T-helper 9 cell (primary cell): Measurements from ENCODE around the gene CSN3.
"Not testable (repeated sequence)": the region's sequence is repeated elsewhere in the genome, so short reads cannot be mapped to it uniquely, and the experiment has no call there.

Source experiments
- DNase-seq: peaks from one replicate; pipeline ENCODE4 v3.0.0-alpha.2; 2020
- total RNA-seq, 2 donors: gene quantifications; one replicate each; lab custom pipeline; 2026; lab: John Stamatoyannopoulos, UW

CSN3 gene, protein sequence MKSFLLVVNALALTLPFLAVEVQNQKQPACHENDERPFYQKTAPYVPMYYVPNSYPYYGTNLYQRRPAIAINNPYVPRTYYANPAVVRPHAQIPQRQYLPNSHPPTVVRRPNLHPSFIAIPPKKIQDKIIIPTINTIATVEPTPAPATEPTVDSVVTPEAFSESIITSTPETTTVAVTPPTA
- 0 reads per million in 2 donors for total RNA-seq

DNA sequence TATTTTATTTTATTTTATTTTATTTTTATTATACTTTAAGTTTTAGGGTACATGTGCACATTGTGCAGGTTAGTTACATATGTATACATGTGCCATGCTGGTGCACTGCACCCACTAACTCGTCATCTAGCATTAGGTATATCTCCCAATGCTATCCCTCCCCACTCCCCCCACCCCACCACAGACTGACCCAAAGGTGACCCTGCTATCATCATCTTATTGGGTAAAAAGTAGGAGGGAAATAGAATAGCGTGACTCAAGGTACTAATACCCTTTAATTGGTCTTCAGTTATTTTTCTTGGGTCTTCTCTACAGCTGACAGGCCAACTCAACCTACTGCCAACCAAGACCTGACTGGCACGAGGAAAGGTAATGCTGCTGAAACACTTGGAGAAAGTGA lies at the start of gene CSN3:
Gene CSN3, plus strand, starts transcription at position 301 of the 400 bp plus-strand sequence. CDS start 2,223 bp downstream, outside the sequence.
- DNase-seq, result not testable (repeated sequence)

DNA sequence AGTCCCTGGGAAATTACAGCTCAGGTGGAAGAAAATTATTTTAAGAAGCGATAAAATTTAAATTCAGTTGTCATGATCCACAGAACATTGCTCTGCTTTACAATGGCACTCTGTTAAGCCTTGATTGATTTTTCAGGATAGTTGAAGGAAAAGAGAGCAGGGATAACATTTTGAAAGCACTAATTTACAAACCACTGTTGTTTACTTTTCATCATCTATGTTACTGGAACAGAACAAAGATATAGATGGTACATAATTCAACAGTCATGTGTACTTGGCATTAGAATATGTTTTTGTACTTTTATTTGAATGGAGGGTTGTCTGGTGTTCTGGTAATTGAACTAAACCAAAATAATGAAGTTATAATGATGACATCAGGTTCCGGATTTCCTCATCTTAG lies 49.5 kb upstream of the CSN3 start:
- DNase-seq, result no peak

DNA sequence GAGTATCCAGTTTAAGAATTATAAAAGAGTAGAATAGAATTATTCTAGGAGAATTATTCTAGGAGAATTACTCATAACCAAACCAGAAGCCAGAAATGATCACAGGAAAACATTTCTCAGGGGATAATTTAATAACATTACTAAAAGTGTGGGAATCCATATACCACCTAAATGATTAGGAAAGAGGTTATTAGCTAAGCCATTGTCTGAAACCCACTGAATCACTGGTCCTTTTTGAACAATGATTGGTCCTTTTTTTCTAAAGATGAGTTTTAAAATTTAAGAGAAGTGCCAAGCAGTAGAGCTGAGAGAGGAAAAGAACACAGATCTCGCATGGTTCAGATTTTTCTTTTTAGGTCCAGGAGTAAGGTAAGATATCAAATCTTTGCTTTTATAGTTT lies 47.0 kb upstream of the CSN3 start, which contains the start of gene ODAM:
Gene ODAM, plus strand, starts transcription at position 301 of the 400 bp plus-strand sequence. CDS start 819 bp downstream, outside the sequence.
- no peak for DNase-seq

DNA sequence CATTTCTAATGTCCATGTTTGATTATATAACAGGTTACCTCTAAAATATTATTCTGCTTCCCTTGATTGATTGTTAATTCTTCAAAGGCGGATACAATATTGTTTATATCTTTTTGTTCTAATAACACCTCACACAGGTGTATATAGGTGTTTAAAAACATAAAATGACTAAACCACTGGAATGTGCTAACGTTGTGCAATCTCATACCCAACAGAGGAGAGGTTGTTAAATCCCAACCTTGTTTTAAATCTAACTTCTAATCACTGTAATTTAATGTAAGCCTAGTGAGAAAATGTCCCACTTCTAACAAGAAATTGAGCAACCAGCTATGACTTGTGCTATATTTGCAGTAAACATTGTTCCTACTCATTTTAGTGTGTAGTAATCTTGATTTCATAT lies 45.5 kb upstream of the CSN3 start:
- no peak for DNase-seq

DNA sequence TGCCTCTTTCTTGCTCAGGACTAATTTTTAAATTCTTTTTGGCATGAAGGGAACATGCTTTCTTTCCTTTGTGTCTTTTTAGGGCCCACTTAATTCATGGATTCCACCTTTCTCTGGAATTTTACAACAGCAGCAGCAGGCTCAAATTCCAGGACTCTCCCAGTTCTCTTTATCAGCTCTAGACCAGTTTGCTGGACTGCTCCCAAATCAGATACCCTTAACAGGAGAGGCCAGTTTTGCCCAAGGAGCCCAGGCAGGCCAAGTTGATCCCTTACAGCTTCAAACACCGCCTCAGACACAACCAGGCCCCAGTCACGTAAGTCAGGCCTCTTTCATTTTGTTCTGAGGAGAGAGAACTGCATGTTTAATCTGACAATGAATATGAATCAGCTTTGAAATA lies 44.6 kb upstream of the CSN3 start:
- no peak for DNase-seq

DNA sequence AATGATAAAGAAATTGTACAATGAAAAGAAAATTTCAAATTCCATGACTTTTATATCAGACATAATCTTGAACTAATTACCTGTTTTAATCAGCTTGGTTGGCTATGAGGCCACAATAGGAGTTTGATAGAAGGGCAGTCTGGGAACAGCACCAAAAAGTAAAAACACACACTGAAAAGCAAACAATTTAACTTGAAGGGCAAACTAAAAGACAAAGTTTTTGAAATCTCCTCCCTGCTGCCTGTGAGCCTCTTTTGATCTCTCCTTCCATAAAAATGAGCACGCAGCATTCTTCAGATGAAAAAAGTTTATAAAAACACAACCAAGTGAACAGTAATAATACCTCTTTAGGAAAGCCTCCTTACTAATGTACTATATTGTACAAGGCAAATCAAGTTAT lies 38.8 kb upstream of the CSN3 start:
- no peak for DNase-seq

DNA sequence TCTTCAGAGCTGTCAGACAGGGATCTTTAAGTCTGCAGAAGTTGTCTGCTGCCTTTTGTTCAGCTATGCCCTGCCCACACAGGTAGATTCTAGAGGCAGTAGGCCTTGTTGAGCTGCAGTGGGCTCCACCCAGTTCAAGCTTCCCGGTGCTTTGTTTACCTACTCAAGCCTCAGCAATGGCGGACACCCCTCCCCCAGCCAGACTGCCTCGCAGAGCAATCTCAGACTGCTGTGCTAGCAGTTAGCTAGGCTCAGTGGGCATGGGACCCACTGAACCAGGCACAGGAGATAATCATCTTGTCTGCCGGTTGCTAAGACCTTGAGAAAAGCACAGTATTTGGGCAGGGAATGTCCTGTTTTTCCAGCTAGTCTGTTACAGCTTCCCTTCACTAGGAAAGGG lies 29.6 kb upstream of the CSN3 start:
- not testable (repeated sequence) for DNase-seq

DNA sequence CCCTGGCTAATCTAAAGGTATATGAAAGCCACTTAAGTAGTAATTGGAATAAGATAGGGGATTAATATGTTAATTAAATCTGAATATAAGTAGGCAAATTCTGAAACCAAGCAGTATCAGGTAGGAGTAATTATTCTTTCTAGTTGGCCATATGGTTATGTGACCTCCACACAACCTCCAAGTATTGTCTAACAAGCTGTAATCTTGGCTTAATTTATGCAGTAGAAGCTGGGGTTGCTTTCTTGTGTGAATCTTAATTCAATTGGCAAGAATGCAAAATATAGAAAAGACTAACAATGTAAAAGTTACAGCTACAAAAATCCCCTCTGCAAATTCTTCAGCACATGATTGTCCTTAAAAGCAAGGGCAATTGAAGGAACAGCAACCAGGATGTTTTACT lies 26.3 kb upstream of the CSN3 start:
- DNase-seq, result not testable (repeated sequence)

DNA sequence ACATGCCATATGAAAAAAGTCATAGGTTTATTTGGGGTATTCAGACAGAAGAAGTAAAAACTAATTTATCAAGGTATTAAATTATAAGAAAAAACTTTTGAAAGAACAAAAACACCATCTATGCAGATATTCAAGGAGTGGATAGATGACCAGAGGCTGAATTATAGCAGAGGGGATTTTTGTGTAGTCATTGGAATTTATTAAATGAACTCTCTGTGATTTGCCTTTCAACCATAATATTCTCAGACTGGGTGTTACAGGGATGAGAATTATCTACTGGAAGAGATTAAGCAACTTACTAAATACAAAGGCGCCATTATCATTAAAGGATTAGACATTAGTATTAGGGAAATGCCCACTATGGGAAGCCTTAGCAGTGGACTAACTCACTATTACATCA lies 25.8 kb upstream of the CSN3 start:
- not testable (repeated sequence) for DNase-seq

DNA sequence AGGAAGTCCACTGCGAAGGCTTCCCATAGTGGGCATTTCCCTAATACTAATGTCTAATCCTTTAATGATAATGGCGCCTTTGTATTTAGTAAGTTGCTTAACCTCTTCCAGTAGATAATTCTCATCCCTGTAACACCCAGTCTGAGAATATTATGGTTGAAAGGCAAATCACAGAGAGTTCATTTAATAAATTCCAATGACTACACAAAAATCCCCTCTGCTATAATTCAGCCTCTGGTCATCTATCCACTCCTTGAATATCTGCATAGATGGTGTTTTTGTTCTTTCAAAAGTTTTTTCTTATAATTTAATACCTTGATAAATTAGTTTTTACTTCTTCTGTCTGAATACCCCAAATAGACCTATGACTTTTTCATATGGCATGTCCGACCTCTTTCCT lies 21.0 kb upstream of the CSN3 start:
- DNase-seq, result not testable (repeated sequence)

DNA sequence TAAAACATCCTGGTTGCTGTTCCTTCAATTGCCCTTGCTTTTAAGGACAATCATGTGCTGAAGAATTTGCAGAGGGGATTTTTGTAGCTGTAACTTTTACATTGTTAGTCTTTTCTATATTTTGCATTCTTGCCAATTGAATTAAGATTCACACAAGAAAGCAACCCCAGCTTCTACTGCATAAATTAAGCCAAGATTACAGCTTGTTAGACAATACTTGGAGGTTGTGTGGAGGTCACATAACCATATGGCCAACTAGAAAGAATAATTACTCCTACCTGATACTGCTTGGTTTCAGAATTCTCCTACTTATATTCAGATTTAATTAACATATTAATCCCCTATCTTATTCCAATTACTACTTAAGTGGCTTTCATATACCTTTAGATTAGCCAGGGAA lies 20.6 kb upstream of the CSN3 start:
- DNase-seq, result not testable (repeated sequence)

DNA sequence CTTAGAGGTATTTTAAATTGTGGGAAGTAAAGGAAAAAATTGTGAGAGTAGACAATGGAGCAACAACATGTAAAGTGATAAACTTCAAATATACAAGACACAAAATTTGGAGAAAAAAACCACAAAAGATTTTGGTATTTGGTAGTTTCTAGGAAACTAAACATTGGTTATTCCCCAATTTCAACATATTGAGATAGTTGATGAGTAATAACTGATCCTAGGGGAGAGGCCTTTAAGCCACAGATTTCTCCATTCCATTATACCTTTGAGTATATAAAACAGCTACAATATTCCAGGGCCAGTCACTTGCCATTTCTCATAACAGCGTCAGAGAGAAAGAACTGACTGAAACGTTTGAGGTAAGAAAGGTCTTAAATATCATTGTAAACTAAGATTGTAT lies 16.6 kb upstream of the CSN3 start, which contains the start of gene FDCSP:
Gene FDCSP, plus strand, starts transcription at position 301 of the 400 bp plus-strand sequence. CDS start 5,071 bp downstream, outside the sequence.
- DNase-seq, result no peak

DNA sequence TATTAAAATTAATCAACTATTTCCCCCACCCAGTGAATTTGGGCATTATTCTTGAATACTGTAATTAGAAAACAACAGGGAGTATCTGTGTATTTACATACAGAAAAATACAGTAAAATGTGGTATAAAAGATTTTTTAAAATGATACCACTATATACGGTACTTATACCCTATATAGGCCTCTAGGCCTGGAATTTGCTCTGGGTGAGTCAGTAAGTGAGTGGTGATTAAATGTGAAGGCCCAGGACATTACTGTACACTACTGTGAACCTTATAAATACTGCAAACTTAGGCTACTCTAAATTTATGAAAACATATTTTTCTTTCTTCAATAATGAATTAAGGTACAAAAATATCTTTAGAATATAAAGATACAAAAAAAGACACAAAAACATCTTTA lies 6.3 kb upstream of the CSN3 start:
- DNase-seq, result no peak

DNA sequence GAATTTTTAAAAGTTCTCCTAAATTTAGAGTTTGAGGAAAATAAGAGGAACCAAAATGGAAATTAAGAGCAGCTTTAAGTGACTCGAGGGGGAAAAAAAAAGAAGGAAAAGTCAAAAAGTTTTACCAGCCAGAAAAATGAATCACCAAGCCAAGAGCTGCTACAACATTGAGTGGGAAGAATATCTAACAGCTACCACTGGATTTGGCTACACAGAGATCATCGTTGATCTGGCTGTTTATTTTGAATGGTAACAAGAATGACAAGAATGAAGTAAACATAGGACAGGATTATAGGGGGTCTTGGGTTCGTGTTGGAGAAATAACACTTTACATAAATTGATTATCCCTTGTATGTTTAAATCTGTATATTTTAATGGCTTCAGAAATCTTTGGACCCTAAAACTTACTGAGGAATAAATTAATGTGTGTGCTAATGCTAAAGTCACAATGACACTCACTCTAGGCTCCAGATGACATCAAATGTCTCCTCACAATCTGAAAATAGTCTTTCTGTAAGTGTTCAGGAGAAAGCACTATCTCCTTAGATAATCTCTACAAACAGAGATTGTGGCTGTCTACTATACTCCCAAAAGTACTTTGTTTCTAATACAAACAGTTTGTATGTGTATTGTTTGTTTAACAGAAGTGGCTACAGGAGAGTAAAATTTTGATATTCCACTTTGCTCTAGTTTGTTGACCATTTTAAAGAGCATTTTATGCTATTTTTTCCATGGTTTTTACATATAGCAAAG lies 3.1 kb upstream of the CSN3 start:
- no peak for DNase-seq

DNA sequence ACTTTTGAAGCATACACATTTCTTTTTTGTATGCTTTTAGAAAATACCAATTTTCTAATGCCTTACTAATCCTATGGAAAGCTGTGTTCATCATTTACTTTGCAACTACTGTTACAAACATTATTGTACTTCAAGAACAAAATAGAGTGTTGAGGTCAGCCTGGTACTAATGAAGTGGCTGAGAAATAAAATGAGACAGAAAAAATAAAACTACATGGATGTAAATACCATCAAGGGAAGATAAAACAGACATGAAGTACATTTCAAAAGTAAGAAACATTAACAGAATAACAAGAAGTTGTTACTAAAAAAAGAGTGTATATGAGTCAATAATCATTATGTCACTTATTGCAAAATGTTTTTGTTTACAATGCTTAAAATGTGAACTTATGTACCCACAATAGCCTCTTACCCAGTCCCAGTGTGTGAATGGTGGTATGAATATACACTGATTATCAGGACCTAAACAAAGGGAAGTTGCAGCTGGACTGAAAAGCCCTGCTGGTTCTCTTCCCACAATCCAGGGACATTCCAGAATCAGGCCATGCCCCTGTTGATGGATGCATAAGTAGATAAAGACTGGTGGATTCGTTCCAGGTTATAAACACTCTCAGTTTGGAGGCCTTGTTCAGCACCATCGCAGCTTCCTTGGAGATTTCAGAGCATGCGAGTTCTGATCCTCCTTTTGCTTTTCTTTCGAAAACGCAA lies 2.4 kb upstream of the CSN3 start:
- DNase-seq, result no peak

DNA sequence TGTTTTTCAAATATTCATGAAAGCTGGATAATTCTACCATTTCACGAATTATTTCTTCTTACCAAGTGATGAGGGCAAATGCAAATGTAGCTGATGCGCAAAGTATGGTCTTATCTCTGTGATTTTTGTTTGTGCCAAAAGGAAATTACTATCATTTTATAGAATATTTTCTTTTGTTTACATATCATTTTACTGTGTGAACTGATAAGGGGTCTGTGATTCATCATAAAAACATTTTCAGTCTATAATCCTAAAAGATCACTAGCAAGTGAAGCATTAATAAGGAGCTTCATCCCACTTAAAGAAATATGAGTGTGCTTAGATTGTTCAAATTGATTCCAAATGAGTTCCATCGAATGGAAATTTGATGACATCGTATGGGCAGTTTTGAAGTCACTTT lies 694 bp downstream of the CSN3 start:
- no peak for DNase-seq

DNA sequence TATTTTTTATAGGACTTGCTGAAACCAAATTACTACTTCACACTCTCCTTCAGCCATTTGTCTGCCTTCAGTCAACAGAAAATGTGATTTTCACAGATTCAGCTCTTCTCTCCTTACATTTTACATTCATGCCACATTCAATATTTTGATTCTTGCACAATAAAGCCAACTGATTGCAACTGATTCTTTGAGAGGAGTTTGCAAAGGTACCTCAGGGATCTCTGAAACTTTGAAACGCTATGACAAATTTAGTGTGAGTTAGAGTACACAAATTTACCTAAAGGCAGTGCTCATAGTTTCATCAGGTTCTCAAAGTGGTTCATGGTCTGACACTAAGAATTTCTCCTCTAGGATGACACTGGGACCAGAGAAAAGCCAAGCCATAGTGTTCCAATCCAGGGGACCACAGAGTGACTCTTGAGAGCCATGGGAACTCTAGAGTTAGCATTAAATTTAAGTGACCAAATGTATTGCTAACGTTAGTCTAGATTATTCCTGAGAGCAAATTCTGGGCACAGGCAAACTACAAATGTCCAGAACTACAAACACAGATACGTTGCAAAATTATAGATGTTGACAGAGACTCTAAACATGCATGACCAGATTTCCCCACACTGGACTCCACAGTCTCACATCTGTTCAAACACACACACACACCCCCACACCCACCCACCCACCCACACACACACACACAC lies 9.0 kb downstream of the CSN3 start:
- no peak for DNase-seq

DNA sequence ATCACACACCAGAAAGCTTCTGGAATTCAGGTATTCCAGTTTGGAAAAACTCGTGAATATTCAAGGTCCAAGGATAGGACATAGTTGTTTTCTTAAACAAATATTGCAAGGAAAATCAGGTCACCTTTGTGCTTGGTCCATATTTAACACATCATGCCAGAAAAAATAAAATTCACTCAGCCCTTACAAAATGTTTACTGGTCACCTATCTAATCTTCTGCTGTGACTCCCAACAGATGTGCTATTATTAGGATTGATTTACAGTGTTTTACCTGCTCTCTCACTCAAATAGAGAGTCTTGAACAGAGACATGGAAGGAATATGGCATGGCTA lies 9.5 kb downstream of the CSN3 start:
- DNase-seq, result no peak

DNA sequence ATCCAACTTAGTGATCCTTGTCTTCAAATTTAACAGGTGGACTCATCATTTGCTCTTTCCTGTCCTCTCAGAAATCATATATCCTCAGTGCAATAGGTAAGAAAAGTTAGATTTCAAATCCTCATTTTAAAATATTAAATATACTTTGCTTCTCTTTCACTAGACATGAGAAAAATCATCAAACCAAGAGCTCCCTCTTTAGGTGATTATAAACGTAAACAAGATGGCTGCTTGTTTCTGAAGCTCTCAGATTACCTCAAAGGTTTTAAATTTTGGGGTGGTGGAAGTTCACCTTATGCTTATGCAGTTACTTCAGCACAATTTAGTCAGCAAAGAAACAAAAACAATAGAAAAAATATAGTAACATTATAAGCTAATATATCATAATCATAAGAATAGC lies 27.3 kb downstream of the CSN3 start:
- DNase-seq, result no peak

DNA sequence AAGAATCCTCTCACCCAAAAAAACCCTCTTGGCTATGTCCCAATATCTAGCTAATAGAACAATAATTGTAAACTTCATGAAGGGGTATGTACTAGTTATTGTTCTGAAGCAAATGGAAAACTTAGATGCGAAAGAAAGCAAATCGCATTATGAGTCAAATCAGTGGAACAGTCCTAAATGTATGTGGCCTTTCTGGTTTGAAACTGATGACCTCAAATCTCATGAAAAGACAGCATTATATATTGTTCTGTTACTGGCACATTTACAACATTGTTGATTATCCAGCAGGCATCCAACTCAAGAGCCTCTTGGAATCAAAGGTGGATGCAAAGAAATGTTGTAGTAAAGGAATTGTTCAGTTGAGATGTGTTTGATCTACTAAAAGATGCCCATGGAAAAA lies 34.7 kb downstream of the CSN3 start:
- no peak for DNase-seq

DNA sequence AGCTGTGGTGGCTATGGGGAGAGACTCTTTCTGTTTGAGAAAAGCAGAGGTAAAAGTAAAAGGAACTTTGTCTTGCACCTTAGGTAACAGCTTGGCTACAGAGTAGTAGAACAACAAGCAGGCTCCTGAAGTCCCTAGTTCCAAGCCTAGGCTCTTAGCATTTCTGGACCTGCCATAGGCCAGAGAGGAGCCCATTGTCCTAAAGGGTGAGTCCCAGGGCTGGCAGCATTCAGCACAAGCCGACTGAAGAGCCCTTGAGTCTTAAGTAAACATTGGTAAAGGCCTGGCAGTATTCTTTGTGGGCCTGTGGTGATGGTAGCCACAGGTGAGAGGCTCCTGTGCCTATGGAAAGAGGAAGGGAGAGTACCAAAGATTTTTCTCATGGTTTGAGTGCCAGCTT lies 38.2 kb downstream of the CSN3 start:
- no peak for DNase-seq

DNA sequence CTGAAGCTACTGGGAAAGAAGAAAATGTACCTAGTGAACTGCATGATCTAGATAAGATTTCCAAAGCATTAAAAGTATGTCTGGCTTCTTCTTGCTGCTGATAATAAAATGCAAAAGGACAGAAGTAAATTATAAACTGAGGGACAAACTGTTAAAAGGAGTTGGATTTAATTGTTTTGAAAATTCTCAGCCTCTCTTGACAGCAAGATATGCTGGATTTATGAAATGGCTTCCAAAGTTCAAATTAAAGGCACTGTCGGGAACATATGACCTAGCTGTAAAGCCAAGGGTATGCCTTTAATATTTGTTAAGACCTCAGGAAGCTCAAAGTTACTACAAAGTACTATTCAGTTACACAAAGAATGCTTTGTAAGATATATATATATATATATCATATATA lies 46.3 kb downstream of the CSN3 start:
- no peak for DNase-seq

DNA sequence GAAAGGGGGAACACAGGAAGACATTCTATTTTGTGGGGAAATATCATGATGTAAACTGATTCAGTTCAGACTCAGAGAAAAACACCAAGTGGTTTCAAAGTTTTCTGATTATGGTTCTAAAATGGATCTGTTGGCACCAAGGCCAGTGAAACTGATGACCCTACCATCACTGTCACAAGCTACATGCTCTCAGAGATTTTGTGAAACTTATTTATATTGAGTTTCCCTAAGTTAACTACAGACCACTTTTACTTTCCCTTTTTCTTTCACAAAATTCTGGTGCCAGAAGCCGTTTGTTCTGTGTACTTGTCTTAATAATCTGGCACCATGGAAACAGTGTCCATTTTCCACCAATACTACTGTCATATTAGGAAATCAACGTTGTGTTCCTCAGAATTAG lies 48.9 kb downstream of the CSN3 start:
- no peak for DNase-seq
